Measurements from ENCODE around the gene TTLL12.
A peak's percentile ranks its signal among the peaks of the same experiment; 100 is the strongest.

TTLL12 gene

DNA sequence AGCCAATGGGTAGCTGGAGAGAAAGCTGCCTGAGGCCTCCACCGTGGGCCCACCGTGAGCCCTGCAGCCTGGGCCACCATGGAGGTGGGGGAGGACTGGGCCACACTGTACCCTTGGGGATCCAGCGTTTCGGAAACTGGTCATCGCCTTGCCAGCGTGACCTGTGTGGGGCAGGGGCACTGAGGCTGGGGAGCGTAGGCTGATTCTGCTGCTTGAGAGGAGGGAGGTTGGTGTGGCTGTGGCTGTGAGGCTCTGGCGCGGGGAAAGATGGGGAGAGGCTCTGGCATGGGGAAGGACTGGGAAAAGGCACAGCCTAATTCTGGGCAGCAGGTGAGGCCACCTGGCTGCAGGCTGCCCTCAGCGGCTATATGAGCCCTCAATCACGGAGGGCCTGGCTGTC is 12.6 kb upstream of the TTLL12 start:
- DNase-seq (ENCODE audit: low spot score): no peak

GRCh38 chr22:43198936-43199335 is 12.0 kb upstream of the TTLL12 start:
- no peak for DNase-seq (ENCODE audit: low spot score)

- DNase-seq (ENCODE audit: low spot score): no peak
Measured at GRCh38 chr22:43198126-43198525, 11.2 kb upstream of the TTLL12 start.

DNA sequence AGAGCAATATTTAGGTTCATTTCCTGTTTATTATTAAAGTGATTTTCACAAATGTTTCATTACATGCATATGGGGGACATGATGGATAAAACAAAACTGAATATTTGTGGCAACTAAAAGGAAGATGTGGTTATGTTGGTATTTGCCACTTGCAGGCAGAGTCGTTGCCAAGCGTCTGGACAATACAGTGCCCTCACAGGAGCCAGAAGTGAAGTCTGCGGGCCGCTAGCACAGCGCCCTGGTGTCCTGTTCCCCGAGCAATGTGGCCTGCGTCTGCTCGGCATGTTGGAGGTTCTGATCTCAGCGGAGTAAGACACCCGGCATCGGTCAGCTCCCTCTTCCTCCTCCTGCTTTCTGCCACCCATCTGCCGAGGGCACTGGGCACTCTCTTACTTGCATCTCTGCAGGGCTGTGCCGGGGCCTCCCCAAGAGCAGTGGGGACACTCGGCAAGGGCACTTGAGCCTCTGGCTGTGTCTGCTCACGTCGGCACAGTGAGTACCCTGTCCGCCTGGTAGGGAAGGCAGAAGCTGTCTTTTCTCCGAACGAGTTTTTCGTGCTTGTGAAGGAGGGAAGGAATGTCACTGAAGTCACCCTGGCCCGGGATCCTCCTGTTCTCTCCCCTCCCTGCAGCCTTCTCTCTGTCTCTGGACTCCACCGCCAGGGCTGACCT is 10.5 kb upstream of the TTLL12 start:
- no peak for DNase-seq (ENCODE audit: low spot score)

DNA sequence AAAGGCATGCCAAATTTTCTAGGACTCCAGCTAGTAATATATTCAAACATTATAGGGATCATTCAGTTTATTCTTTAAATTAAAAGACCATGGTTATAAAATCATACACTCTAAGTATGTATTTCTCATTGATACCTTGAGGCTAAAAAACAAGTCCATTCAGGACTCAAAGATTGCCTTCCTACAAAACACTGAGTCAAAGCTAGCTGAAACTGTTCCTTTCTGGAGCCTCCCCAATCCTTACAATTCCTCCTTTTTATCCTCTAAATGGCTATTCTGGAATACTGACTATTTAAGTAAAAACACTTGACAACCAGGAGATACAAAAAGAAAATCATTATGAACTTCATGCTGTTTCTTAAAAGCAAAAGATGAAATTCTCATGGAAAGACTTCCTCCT is 4.9 kb upstream of the TTLL12 start:
- no peak for DNase-seq (ENCODE audit: low spot score)

- DNase-seq (ENCODE audit: low spot score): no peak
Measured at GRCh38 chr22:43188829-43189545, 2.1 kb upstream of the TTLL12 start.

GRCh38 chr22:43187171-43188099 is 501 bp upstream of the TTLL12 start:
- DNase-seq (ENCODE audit: low spot score): peak; percentile 99

GRCh38 chr22:43185860-43186261 is 1.1 kb downstream of the TTLL12 start:
- peak; percentile 55 for DNase-seq (ENCODE audit: low spot score)

DNA sequence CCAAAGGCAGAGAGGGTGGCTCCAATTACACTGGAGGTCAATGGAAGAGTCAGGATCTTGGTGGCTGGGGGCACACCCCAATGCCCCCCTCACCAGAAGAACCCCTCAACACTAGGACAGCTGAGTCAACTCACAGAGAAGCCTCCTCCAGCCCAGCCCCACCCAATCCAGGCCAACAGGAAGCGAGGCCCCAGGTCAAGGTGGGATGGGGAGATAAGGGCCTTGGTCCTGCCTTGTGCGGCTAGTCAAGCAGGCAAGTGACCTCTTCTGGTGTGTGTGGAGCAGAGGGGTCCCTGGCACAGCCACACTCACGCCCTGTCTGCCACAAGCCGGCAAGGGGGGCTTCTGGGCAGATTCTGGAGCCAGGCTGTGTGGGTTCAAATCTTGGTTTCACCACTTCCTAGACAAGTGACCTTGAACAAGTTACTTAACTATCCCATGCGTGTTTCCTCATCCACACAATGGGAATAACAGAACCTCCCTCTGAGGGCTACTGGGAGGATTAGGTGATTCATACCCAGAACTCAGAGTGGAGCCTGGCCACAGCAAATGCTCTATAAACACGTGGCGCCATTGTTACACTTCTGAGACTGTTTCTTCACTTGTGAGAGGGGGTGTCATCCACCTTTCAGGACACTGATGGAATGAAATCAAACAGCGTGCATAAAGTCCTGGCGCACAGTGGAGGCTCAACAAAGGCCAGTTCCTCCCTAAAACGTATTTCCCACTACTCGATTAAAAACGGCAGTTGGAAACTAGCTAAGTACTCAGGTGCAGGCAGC is 3.2 kb downstream of the TTLL12 start:
- no peak for DNase-seq (ENCODE audit: low spot score)

GRCh38 chr22:43182726-43183125 is 4.2 kb downstream of the TTLL12 start:
- DNase-seq (ENCODE audit: low spot score): no peak

GRCh38 chr22:43182118-43182517 is 4.8 kb downstream of the TTLL12 start:
- no peak for DNase-seq (ENCODE audit: low spot score)

DNA sequence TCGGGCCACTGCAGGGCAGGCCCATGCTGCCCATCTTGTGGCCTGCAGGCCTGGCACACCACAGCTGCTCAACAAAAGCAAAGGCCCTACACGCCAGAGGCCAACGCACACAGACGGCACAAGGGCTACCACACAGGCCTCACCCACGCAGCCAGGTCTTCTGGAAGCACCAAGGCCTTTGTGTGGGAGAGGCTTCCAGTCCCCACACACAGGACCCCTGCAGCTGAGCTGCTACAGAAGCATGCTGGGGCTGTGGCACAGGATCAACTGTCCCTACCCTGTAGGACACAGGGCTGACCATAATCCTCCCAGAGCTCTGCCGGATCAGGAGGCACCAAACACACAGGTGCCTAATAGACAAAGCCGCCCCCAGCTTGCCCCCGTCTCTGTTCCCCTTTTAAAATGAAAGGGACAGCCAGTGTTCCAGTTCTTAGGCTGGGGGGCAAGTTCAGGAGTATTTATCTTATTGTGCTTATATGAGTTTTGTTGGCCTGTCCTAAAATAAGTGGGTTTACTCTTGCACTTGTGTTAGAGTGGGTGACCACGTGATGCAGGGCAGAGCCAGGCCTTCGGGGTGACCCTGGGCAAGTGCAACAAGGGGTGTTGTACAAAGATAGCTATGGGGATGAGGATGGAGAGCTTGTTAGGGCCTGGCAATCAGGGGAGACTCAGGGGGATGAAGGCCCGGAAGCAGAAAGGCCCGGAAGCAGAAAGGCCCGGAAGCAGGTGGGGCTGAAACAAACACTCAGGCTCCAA is 5.4 kb downstream of the TTLL12 start:
- DNase-seq (ENCODE audit: low spot score): no peak

DNA sequence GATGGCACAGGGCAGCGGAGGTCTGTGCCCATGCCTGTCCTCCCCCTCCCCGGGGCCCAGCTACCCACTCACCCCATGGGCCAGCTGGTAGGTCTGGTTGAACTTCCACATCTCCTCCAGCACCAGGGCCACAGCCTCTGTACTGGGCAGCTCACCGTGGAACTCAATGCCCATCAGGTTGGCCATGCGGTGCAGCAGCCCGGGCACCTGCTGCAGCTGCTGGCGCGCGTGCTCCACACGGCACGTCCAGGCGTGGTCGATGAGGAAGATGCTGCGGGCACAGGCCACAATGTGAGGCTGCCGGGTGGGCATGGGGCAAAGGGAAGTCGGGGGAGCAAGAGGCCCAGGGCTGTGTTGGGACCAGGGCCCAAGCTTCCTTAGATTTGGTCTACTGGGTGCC is 6.3 kb downstream of the TTLL12 start:
- DNase-seq (ENCODE audit: low spot score): no peak

DNA sequence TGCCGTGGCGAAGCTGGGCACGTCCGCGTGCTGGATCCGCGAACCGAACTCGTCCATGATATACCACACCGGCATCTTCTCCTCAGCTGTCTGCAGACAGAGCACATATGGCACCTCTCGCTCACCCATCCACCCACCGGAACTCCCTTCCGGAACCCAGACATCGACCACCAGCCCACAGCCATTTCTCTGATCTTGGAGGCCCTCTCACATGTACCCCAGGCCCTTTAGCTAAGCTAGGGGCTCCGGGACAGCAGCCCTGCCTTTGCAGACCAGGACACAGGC is 7.1 kb downstream of the TTLL12 start:
- no peak for DNase-seq (ENCODE audit: low spot score)

DNA sequence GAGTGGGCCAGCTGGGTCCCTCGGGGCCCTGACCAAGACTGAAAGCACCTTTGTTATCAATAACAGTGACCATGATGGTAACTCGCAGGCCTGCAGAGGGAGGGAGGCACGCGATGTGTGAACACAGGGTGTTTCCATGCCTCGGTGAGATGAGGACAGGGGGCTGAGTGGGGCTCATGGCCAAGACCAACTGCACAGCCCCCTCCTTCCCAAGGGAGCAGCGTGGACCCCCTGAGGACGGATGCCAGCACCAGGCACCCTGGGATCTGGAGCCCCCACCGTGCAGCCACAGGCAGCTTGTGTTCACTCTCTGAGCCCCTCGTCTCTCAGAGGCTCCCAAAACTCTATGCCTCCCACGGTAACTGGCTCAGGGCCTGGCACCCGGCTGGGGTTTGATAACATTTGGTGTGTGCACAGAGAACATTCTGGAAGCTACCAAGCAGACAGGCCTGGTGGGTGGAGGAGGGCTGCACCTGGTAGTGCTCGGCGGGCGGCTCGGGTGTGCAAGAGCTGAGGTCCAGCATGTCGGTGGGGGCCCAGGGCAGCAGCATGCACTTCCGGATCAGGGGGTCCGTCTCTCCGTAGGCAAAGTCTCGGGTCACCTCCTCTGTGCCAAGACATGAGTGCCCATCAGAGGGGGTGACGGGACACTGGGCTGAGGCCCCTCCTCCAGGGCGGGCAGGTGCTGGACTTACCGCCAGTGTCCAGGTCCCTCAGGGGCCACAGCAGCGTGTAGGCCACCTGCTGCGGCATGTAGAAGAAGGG is 7.6 kb downstream of the TTLL12 start:
- no peak for DNase-seq (ENCODE audit: low spot score)

DNA sequence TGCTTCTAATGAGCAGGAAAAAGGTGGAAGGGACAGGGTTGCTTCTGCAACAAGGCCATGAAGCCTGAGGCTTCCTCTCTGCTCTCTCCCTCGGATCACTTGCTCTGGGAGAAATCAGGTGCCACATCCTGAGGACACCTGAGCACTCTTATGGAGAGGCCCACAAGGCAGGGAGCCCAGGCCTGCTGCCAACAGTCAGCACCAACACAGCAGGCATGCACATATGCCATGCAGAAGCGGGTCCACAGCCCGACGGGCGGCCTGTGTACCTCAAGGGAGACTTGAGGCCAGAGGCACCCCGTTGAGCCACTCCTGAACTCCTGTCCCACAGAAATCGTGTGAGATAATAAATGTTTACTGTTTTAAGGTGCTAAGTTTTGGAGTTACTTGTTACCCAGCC is 9.5 kb downstream of the TTLL12 start:
- no peak for DNase-seq (ENCODE audit: low spot score)

GRCh38 chr22:43176090-43176489 is 10.8 kb downstream of the TTLL12 start:
- DNase-seq (ENCODE audit: low spot score): no peak

DNA sequence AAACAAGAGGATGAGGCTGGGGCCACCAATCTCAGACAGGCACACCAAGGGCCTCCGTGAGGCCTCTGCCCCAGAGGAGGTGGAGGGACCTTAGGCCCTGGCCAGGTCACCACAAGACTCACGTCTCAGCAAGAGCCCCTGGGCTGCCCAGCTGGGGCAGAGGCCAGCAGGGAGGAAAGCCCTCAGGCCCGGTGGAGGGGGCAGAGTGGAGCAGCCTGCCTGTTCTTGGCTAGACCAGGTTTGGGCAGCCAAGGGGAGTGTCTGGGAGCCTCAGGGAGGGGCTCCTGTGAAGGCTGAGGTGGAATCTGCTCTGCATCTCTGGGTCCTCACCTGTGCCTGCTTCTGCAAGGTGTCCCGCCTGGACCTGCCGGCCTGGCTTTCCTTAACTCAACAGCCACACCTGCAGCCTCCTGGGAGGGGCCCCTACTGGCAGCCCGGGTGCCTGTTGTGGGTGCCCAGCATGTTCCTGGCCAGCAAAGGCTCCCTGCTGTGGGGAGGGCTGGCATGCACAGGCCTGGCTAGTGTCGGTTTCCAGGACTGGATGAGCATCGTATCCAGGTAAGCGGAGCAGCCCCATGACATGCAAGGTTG is 11.9 kb downstream of the TTLL12 start:
- no peak for DNase-seq (ENCODE audit: low spot score)

- DNase-seq (ENCODE audit: low spot score): no peak
Measured at GRCh38 chr22:43173976-43174720, 12.8 kb downstream of the TTLL12 start.

- no peak for DNase-seq (ENCODE audit: low spot score)
Measured at GRCh38 chr22:43173566-43173965, 13.4 kb downstream of the TTLL12 start.
